ENCODE data around the gene MDH1B.

- TF ChIP-seq CTCF (IDR thresholded peaks at IDR 0.05) (no peak), ZFX (IDR thresholded peaks at IDR 0.05; ENCODE audit: borderline replicate concordance) (no peak)
Observed at GRCh38 chr2:206718296-206718695, 46.8 kb downstream of the MDH1B start, which contains the start of gene DYTN.

Data from 22Rv1 (cell line).